ENCODE data around the gene TTC39C. TPM values are rescaled to one million over a fixed set of nuclear protein-coding genes. Genes with fewer than 3 reads are reported as not detected.
"Not testable (repeated sequence)": the region's sequence is repeated elsewhere in the genome, so short reads cannot be mapped to it uniquely, and the experiment has no call there.

Gene TTC39C
- total RNA-seq, 1 donor from 2014 or later, result 31.8 TPM

DNA sequence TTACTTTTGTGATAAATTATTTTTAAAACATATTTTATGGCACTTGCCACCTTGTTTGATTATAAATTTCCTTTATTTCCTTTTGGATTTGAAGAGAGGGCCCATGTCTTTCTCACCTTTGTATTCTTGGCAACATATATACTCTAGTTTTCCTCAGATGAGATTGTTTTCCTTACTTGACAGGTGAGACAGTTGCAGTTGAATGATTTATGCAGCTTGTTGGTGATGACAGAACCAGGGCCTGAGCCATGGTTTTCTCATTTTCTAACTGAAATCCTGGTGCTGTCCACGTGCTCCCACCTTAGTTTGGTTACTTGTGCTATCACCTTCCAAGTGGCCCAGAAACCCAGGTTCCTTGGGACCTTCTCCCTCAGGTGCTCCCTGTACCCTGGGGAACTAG, 58.2 kb downstream of the TTC39C start:
- Mint-ChIP-seq H3K27ac (no peak overlapping the region), H3K4me3 (no peak overlapping the region), H3K4me1 (ENCODE audit: low read depth) (peaks cover 31% of the 10 kb centered on the region), H3K36me3 (ENCODE audit: low read depth) (peaks cover 36% of the 10 kb centered on the region), H3K9me3 (peaks cover 8% of the 10 kb centered on the region), H3K27me3 (ENCODE audit: insufficient read depth) (no peaks in the 10 kb centered on the region)
- DNase-seq (ENCODE audit: low spot score), result no peak
- intact Hi-C loops (cut with micrococcal nuclease), result no loop called here

DNA sequence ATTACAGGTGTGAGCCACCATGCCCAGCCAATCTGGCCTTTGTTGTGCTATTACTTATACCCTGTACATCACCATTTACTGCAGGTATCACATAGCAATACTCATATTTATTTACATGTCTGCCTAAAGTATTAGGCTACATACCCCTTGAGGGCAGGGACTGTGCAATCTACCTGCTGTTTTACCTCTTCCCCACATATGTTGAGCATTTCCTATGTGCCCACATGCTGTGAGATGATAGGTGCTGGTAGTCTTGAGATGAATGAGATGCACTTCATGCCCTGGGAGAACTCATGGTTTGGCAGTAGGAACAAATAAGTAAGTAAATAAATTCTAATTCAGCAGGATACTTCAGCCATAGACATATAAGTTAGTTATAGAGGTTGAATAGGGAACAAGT, 59.2 kb downstream of the TTC39C start:
- no peaks in the 10 kb centered on the region for H3K27me3 Mint-ChIP-seq (ENCODE audit: insufficient read depth)

DNA sequence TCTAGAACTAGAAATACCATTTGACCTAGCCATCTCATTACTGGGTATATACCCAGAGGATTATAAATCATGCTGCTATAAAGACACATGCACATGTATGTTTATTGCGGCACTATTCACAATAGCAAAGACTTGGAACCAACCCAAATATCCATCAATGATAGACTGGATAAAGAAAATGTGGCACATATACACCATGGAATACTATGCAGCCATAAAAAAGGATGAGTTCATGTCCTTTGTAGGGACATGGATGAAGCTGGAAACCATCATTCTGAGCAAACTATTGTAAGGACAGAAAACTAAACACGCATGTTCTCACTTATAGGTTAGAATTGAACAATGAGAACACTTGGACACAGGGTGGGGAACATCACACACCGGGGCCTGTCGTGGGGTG, 60.2 kb downstream of the TTC39C start:
- H3K4me3 Mint-ChIP-seq; DNase-seq (ENCODE audit: low spot score); H3K27ac Mint-ChIP-seq; H3K9me3 Mint-ChIP-seq; H3K27me3 Mint-ChIP-seq (ENCODE audit: insufficient read depth): not testable (repeated sequence)
- Mint-ChIP-seq H3K36me3 (ENCODE audit: low read depth) (peaks cover 33% of the 10 kb centered on the region), H3K4me1 (ENCODE audit: low read depth) (peaks cover 38% of the 10 kb centered on the region)
- intact Hi-C loops (cut with micrococcal nuclease), result loop anchor here (5.0 kb wide), 2 partner anchors 132 to 247 kb away; no protein-coding TSS in a partner anchor

More for the DNA sequence above, 59.2 kb downstream of the TTC39C start:
- H3K27ac Mint-ChIP-seq, result no peak overlapping the region
- peaks cover 38% of the 10 kb centered on the region for H3K4me1 Mint-ChIP-seq (ENCODE audit: low read depth)
- no peak for DNase-seq (ENCODE audit: low spot score)
- intact Hi-C loops (cut with micrococcal nuclease), result no loop called here
- no peak overlapping the region for H3K4me3 Mint-ChIP-seq
- peaks cover 35% of the 10 kb centered on the region for H3K36me3 Mint-ChIP-seq (ENCODE audit: low read depth)
- peaks cover 8% of the 10 kb centered on the region for H3K9me3 Mint-ChIP-seq

DNA sequence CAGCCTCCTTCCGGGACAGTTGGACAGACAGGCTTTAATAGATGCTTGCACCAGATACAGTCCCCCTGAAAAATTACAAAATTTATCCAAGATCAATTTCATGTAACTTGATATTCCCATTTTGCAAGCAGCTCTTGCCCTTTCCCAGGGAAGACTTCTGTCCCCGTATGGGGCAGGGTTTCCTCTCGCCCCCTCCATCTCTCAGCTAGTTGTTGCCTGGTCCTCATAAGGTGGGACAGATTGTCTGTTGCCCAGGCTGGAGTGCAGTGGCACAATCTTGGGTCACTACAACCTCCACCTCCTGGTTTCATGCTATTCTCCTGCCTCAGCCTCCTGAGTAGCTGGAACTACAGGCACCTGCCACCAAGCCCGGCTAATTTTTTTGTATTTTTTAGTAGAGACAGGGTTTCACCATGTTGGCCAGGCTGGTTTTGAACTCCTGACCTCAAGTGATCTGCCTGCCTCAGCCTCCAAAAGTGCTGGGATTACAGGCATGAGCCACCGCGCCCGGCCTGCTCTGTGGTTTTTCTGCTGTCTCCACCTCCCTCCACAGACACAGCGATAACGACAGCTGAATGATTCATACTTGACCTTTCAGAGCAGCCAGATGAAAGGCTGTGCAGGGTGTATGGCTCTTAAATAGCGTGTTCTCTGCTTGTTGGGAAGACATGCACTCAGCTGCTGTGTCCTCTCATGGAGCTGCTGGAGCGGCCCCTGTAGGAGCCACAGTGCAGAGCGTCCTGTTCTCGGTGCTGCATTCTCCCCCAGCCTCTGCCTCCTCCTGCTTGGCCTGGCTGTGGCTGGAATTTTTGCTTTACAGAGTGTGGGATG, 61.4 kb downstream of the TTC39C start:
- H3K4me1 Mint-ChIP-seq (ENCODE audit: low read depth), result peaks cover 43% of the 10 kb centered on the region
- peak overlapping the region; percentile 80 for H3K27ac Mint-ChIP-seq
- peak; percentile 52 for DNase-seq (ENCODE audit: low spot score)
- H3K27me3 Mint-ChIP-seq (ENCODE audit: insufficient read depth), result no peaks in the 10 kb centered on the region
- no peak overlapping the region for H3K4me3 Mint-ChIP-seq
- intact Hi-C loops (cut with micrococcal nuclease), result loop anchor here (1.0 to 5.0 kb wide), 8 partner anchors 13 to 249 kb away; no protein-coding TSS in a partner anchor
- peaks cover 8% of the 10 kb centered on the region for H3K9me3 Mint-ChIP-seq
- peaks cover 35% of the 10 kb centered on the region for H3K36me3 Mint-ChIP-seq (ENCODE audit: low read depth)

DNA sequence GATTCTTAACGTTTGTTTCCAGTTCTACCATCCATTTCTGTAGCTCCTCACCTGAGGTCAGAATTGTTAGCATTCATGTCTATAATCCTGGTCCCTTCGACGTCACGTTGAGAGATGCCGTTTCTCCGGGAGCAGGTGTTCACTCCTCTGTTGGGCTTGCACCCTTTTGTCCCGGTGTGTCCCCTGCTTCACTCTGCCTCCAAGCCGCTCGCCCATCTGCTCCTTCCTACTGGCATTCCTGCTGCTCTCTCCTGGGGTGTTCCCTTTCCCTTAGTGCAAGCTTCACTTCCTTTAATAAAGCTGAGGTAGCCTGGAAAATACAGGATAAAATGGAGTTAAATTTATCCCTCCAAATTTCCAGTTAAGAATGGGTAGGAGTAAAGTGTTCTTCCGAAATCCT, 62.4 kb downstream of the TTC39C start:
- DNase-seq (ENCODE audit: low spot score), result no peak
- peaks cover 35% of the 10 kb centered on the region for H3K36me3 Mint-ChIP-seq (ENCODE audit: low read depth)
- no peak overlapping the region for H3K4me3 Mint-ChIP-seq
- no peaks in the 10 kb centered on the region for H3K27me3 Mint-ChIP-seq (ENCODE audit: insufficient read depth)
- intact Hi-C loops (cut with micrococcal nuclease), result loop anchor here (1.0 to 5.0 kb wide), 8 partner anchors 14 to 250 kb away; no protein-coding TSS in a partner anchor
- H3K27ac Mint-ChIP-seq, result no peak overlapping the region
- peaks cover 46% of the 10 kb centered on the region for H3K4me1 Mint-ChIP-seq (ENCODE audit: low read depth)
- H3K9me3 Mint-ChIP-seq, result peaks cover 8% of the 10 kb centered on the region

DNA sequence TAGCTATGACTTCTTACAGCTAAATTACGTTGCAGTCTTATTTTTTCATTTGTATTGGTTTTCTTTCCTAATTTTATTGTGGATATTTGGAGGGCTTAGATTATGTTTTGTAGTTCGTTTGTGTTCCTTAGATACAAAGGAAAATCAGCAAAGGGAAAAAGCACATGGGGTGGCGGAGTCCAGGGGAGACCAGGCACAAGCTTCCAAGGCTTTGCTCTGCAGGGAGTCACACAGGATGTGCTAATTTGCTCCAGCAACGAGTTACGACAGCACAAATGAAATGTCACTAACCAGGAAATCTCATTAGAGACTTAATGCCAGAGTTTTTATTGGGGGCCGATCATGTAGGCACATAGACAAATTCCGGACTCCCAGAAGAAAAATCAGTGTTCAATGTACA, 63.8 kb downstream of the TTC39C start:
- no peak for DNase-seq (ENCODE audit: low spot score)
- Mint-ChIP-seq H3K27ac (no peak overlapping the region), H3K36me3 (ENCODE audit: low read depth) (peaks cover 31% of the 10 kb centered on the region), H3K27me3 (ENCODE audit: insufficient read depth) (no peaks in the 10 kb centered on the region), H3K4me1 (ENCODE audit: low read depth) (peaks cover 52% of the 10 kb centered on the region), H3K4me3 (no peak overlapping the region), H3K9me3 (peaks cover 8% of the 10 kb centered on the region)
- intact Hi-C loops (cut with micrococcal nuclease), result loop anchor here (5.0 kb wide), 2 partner anchors 136 to 251 kb away; no protein-coding TSS in a partner anchor

DNA sequence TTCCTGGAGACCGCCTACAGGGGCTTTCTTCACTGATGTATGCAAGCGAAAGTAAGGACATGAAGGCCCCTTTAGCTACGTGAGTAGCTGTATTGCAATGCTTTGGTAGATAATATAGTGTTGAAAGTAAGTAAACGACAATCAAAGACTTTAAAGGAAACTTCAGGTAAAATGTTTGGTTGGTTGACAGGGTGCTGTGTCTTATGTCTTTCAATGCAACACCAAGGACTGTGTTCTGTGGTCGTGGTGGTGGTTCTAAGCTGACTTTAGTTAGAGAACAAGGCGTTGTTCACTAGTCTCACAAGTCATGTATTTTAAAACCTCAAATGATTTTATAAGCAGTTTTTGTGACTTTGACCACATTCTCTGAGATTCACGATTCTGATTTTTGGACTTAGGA, 66.3 kb downstream of the TTC39C start:
- Mint-ChIP-seq H3K27ac (no peak overlapping the region), H3K36me3 (ENCODE audit: low read depth) (peaks cover 32% of the 10 kb centered on the region), H3K4me1 (ENCODE audit: low read depth) (peaks cover 39% of the 10 kb centered on the region), H3K4me3 (no peak overlapping the region), H3K27me3 (ENCODE audit: insufficient read depth) (no peaks in the 10 kb centered on the region), H3K9me3 (no peaks in the 10 kb centered on the region)
- DNase-seq (ENCODE audit: low spot score), result no peak
- intact Hi-C loops (cut with micrococcal nuclease), result no loop called here

DNA sequence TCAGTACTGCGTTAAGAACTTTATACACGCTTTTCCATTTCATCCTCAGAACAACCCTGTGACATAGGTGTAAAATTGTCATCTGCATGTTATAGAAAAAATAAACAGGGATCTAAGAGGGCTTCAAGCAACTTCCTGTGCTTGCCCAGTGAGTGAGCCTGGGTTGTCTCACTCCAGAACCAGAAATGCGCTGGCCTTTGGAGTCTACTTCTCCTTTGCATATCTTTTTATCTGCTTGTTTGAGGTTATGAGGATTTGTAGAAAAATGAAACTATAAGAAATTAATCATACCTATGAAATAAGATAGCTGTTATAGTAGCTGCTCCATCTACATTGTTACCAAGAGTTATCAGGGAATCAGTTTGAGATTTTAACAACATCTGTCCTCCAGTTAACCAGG, 69.0 kb downstream of the TTC39C start:
- Mint-ChIP-seq H3K36me3 (ENCODE audit: low read depth) (peaks cover 35% of the 10 kb centered on the region), H3K4me3 (no peak overlapping the region), H3K4me1 (ENCODE audit: low read depth) (peaks cover 16% of the 10 kb centered on the region), H3K27me3 (ENCODE audit: insufficient read depth) (no peaks in the 10 kb centered on the region), H3K9me3 (no peaks in the 10 kb centered on the region), H3K27ac (peak overlapping the region; percentile 23)
- DNase-seq (ENCODE audit: low spot score), result no peak
- intact Hi-C loops (cut with micrococcal nuclease), result no loop called here

DNA sequence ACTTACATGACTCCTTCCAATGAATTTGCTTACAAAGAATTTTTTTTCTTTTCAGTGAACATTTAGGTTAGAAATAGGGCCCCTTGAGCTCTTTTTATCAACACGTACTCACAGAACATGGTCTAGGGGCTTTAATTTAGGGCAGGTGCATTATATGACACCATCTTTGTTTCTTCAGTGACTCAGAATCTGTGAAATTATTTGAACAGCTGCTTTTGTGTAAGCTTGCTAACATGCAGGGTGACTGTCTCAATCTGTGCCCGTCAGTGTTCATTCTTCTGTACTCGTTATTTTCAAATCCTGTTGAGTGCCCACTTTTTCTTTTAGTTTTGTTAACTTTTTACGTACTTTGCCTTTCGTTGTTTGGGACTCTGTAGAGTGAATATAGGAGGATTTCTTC, 71.5 kb downstream of the TTC39C start:
- intact Hi-C loops (cut with micrococcal nuclease), result no loop called here
- Mint-ChIP-seq H3K36me3 (ENCODE audit: low read depth) (peaks cover 35% of the 10 kb centered on the region), H3K27me3 (ENCODE audit: insufficient read depth) (no peaks in the 10 kb centered on the region), H3K27ac (no peak overlapping the region), H3K9me3 (no peaks in the 10 kb centered on the region), H3K4me3 (no peak overlapping the region), H3K4me1 (ENCODE audit: low read depth) (peaks cover 8% of the 10 kb centered on the region)
- DNase-seq (ENCODE audit: low spot score), result no peak

DNA sequence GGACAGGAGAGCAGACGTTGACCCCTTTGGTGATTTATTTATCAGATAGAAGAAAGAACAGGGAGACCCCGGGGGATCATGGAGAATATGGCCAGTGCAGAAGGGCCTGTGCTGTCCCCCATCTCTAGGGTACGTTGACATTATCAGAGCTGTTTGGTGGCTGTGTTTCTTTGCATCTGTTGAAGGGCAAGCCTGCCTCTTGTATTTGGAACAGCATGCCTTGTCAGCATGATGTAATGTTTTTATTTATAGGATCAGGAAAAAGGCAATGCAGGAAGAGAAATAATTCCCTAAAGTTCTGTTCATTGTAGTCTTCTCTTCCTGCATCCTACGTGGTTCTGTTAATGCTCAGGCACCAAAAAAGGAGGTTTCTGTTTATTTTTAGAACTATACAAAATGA, 74.5 kb downstream of the TTC39C start:
- peaks cover 4% of the 10 kb centered on the region for H3K4me1 Mint-ChIP-seq (ENCODE audit: low read depth)
- H3K36me3 Mint-ChIP-seq (ENCODE audit: low read depth), result peaks cover 40% of the 10 kb centered on the region
- H3K4me3 Mint-ChIP-seq, result no peak overlapping the region

DNA sequence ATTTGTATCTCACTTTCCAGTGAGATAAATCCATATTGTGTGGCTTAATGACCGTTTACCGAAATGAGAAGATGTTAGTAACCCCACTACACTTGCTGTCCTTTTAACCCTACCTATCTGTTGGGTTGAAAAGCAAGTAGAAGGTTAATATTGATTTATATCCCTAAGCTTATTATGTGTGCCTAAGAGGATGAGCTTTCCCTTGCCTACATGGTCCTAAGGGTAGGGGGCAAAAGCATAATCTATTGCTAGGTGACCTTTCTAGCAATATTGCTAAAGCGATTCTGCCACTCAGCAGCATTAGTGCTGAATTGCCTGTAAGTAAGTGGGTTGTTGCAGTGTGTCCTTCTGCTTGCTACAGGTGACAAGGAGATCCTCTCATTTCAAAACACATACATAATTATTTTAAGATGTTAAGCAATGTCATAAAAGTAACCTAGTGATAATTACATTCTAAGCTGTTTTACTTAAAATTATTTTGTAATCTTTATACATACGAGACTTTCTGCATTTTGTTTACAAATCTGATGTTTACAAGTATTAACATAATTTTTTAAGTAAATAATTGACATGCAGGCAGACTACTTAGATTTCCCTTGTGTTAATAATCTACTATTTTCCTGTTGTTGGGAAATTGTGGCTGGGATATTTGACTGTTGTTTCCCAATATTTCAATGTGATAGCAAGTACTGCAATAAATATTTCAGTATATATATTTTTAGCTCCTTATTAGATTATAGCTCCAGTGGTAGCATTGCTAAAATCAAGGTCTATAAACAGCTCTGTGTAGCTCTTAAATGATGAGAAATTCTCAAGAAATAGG, 75.2 kb downstream of the TTC39C start:
- Mint-ChIP-seq H3K27ac (no peak overlapping the region), H3K27me3 (ENCODE audit: insufficient read depth) (no peaks in the 10 kb centered on the region), H3K4me3 (no peak overlapping the region), H3K9me3 (no peaks in the 10 kb centered on the region), H3K4me1 (ENCODE audit: low read depth) (peaks cover 10% of the 10 kb centered on the region), H3K36me3 (ENCODE audit: low read depth) (peaks cover 42% of the 10 kb centered on the region)
- intact Hi-C loops (cut with micrococcal nuclease), result no loop called here
- no peak for DNase-seq (ENCODE audit: low spot score)

More for the DNA sequence above, 74.5 kb downstream of the TTC39C start:
- Mint-ChIP-seq H3K27me3 (ENCODE audit: insufficient read depth) (no peaks in the 10 kb centered on the region), H3K27ac (no peak overlapping the region), H3K9me3 (no peaks in the 10 kb centered on the region)
- no peak for DNase-seq (ENCODE audit: low spot score)
- intact Hi-C loops (cut with micrococcal nuclease), result no loop called here

DNA sequence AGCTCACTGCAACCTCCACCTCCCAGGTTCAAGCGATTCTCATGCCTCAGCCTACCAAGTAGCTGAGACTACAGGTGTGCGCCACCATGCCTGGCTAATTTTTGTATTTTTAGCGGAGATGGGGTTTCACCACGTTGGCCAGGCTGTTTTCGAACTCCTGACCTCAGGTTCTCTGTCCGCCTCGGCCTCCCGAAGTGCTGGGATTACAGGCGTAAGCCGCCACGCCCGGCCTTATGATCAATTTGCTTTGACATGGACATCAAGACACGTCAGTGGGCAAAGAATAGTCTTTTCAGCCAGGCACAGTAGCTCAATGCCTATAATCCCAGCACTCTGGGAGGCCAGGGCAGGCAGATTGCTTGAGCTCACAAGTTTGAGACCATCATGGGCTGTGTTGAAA, 76.3 kb downstream of the TTC39C start:
- Mint-ChIP-seq H3K36me3 (ENCODE audit: low read depth) (peaks cover 40% of the 10 kb centered on the region), H3K27me3 (ENCODE audit: insufficient read depth) (no peaks in the 10 kb centered on the region)

DNA sequence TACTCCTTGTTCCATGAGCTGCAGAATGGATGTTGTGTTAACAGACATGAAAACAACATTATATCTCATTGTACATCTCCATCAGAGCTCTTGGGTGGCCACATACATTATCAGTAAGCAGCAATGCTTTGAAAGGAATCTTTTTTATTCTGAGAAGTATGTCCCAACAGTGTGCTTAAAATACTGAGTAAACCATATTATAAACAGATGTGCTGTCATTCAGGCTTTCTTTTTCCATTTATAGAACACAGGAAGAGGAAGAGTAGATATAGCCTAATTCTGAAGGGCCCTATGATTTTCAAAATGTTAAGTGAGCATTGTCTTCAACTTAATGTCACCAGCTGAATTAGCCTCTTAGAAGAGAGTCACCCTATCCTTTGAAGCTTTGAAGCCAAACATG, 80.0 kb downstream of the TTC39C start:
- DNase-seq (ENCODE audit: low spot score), result no peak
- H3K4me3 Mint-ChIP-seq, result no peak overlapping the region
- peaks cover 14% of the 10 kb centered on the region for H3K4me1 Mint-ChIP-seq (ENCODE audit: low read depth)
- peaks cover 38% of the 10 kb centered on the region for H3K36me3 Mint-ChIP-seq (ENCODE audit: low read depth)
- no peak overlapping the region for H3K27ac Mint-ChIP-seq
- no peaks in the 10 kb centered on the region for H3K27me3 Mint-ChIP-seq (ENCODE audit: insufficient read depth)
- intact Hi-C loops (cut with micrococcal nuclease), result no loop called here
- H3K9me3 Mint-ChIP-seq, result no peaks in the 10 kb centered on the region

More for the DNA sequence above, 76.3 kb downstream of the TTC39C start:
- Mint-ChIP-seq H3K4me3 (no peak overlapping the region), H3K4me1 (ENCODE audit: low read depth) (peaks cover 14% of the 10 kb centered on the region), H3K9me3 (no peaks in the 10 kb centered on the region), H3K27ac (no peak overlapping the region)
- DNase-seq (ENCODE audit: low spot score), result no peak
- intact Hi-C loops (cut with micrococcal nuclease), result no loop called here

Measured in activated T-helper 1 cell treated with anti-CD3 and anti-CD28 coated beads, Interleukin-12 subunit alpha, Interleukin-12 subunit beta, Interleukin-2, Interleukin-4 antibody, amounts not matched to agents 30 ng/mL and 10 ng/mL and 1 ng/mL, durations not matched to agents 14 hours and 24 hours and 36 hours (primary cell).